HG03108 (cell line): ENCODE data around the gene HGFAC.

Source experiments
- ATAC-seq: cut with Tn5 transposase; IDR thresholded peaks from one replicate; pipeline ENCODE4 v1.9.1; 2021; ENCODE audit warnings: moderate library complexity; ENCODE audit not compliant: unreplicated experiment

The HGFAC gene

GRCh38 chr4:3484057-3484973, 42.5 kb downstream of the HGFAC start:
- no peak for ATAC-seq

GRCh38 chr4:3485011-3485791, 43.4 kb downstream of the HGFAC start:
- no peak for ATAC-seq

- ATAC-seq = no peak
Measured at GRCh38 chr4:3485886-3486540, 44.2 kb downstream of the HGFAC start.

- ATAC-seq = no peak
Measured at GRCh38 chr4:3486541-3487540, 45.1 kb downstream of the HGFAC start.

DNA sequence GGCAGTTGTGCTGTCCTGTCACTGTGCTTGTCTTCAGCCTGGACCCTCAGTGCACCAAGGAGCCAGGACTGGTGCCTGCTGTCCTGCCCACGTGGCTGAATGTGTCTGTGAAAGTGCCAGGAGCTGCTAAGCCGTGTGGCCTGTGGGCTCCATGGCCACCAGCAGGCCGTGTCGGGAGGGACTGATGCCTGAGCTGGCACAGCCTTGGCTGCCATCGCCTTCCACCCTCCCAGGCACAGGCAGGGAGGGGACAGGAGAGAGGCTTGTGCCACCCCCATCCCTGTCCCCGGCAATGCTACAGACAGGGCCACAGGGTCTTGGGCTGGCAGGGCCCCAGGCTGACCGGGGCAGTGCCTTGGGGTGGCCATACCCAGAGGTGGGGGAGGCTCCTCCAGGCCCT, 46.1 kb downstream of the HGFAC start:
- no peak for ATAC-seq

DNA sequence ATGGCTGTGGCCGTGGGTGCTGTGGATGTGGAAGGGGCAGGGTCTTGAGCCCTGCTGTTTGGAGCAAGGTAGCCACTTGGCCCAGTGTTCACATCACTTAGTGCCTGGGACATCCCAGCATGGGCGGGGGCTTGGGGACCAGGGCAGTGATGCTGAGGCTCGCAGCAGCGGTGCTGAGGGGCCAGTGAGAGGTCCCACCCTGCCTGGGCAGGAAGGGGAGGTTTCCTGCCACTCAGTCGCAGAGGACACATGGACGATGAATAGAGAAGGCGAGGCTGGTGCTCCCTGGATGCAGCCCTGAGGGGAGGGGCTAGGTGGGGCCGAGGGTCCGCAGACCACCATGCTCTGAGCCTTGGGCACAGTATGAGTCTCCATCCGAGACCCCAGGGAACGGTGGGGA, 47.1 kb downstream of the HGFAC start:
- no peak for ATAC-seq

GRCh38 chr4:3489451-3489962, 47.7 kb downstream of the HGFAC start:
- ATAC-seq = no peak

GRCh38 chr4:3491681-3492405, 50.1 kb downstream of the HGFAC start:
- no peak for ATAC-seq

DNA sequence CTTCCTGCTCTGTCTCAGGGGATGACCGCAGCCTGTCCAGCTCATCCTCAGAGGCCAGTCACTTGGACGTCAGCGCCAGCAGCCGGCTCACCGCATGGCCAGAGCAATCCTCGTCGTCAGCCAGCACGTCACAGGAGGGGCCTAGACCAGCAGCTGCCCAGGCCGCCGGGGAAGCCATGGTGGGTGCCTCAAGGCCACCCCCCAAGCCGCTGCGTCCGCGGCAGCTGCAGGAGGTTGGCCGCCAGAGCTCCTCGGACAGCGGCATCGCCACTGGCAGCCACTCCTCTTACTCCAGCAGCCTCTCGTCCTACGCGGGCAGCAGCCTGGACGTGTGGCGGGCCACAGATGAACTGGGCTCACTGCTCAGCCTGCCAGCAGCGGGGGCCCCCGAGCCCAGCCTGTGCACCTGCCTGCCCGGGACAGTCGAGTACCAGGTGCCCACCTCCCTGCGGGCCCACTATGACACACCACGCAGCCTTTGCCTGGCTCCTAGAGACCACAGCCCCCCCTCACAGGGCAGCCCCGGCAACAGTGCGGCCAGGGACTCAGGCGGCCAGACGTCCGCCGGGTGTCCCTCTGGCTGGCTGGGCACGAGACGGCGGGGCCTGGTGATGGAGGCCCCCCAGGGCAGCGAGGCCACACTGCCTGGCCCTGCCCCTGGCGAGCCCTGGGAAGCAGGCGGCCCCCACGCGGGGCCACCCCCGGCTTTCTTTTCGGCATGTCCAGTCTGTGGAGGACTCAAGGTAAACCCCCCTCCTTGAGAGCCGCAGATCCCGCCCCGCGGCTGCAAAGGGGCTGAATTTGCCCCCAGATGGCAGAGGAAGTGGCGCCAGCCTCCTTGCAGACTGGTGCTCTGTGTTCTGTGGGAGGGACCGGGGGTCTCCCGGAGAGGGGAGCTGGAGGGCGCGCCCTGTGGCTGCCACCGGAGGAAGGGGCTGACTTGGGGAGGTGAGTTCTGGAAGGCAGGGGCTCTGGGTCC, 51.3 kb downstream of the HGFAC start:
- ATAC-seq = no peak

GRCh38 chr4:3493720-3494461, 52.1 kb downstream of the HGFAC start:
- no peak for ATAC-seq

DNA sequence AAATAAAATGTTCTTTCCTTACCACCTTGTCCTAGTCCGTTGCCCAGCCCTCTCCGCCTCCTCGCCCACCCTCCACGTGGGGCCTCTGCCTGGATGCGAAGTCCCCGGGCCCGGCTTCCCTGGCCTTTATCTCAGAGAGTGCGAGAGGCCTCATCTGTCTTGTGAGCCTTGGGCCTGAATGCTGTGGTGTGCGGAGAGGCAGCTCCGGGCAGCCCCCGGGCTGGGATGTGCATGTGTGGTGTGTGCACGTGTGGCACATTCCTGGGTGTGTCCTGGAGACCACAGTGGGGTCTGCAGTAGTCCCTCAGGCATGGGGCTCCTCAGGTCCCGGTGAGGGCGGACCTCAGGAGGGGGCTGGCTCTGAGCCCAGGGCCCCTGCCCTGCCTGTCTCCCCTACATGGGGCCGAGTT, 52.7 kb downstream of the HGFAC start:
- ATAC-seq = no peak

DNA sequence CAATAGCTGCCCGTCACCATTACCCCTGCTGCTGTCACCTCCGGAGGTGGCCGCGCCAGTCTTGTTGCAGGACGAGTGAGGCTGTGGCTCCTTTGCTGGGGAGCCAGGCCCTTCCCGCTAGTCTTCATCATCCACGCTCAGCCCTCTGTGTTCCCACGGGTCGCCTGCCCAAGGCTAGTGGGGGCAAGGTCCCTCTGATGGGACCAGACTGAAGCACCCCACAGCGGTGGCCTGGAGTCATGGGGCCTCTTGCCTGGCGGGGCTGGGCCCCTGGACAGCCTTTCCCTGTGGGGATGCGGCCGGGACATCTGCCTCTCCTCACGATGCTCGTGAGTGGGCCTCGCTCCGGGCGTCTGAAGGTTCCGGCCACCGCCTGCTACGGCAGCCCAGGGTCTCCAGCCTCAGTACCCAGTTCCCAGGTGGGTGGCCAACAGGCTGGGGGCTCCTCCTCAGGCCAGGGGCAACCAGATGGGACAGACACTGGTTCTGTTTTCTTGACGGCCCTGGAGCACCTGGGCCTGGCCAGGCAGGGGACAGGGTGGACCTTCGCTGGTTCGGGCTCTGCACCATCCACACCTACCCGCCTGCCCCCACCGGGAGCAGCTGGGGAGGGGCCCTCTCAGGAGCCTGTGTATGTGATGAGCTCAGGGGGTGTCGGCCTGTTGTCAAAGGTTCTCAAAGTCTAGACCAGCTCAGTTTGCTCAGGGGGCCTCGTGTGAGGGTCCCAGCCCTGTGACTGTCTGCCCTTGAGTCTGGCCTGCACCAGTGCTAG, 53.6 kb downstream of the HGFAC start:
- no peak for ATAC-seq

DNA sequence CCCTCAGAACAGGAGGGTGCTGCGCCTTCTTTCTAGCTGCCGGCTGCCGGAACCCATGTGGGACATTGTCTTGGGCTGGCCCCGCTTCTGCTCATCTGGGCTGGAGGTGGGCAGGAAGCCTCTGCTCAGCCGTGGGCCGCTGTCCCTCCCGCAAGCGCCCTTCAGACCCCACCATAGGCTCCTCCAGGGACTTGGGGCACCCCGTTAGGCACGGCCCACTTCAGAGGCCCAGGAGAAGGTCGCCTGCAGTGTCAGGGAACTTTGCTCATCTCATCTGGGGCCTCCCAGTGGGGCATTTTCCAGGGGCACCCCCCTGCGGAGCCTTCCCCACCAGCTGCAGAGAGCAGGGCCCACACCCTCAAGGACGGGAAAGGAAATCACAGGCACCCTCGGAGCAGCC, 54.3 kb downstream of the HGFAC start:
- no peak for ATAC-seq

GRCh38 chr4:3497095-3497494, 55.3 kb downstream of the HGFAC start:
- ATAC-seq = no peak

DNA sequence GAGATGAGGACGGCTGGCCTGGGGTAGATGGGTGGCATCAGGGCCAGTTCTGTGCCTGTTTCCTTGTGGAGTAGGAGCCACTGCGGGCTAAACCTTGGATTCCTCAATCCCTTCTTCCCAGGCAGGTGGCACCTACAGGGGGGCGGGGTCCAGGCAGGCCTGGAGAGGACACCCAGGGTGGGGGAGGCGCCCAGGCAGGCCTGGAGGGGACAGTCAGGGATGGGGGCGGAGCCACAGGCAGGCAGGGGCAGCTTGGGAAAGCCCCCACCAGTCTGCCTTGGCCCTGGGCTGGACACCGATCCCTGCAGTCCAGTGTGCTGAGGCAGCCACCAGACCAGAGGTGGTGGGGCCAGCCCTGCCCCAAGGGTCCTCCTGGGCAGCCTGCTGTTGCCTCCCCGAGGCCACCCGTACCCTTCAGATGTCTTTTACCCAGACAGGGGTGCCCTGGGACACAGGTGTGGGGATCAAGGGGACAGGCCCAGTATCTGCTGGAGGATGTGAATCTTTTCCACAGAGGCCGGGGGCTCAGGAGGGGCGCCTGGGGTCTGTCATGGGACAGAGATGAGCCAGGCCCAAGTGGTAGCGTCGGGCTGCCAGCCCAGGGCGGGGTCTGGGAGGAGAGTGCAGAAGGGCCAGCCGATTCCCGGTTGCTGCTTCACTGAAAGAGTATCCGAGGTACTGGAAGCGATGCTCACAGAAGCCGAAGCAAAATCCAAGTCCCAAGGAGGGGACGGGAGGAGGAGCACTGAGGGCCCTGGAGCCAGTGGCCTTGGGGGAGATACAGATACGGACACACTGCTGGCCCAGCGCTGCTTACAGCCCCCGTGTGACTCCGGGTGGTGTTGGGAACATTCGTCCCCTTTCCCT, 56.0 kb downstream of the HGFAC start:
- ATAC-seq = no peak

GRCh38 chr4:3498407-3498806, 56.6 kb downstream of the HGFAC start:
- ATAC-seq = no peak
